ENCODE measurements around the gene CMTM6.
"Not testable (repeated sequence)": the region's sequence is repeated elsewhere in the genome, so short reads cannot be mapped to it uniquely, and the experiment has no call there.

The CMTM6 gene

GRCh38 chr3:32443478-32443877 is 59.2 kb downstream of the CMTM6 start:
- DNase-seq (ENCODE audit: low spot score), result no peak

DNA sequence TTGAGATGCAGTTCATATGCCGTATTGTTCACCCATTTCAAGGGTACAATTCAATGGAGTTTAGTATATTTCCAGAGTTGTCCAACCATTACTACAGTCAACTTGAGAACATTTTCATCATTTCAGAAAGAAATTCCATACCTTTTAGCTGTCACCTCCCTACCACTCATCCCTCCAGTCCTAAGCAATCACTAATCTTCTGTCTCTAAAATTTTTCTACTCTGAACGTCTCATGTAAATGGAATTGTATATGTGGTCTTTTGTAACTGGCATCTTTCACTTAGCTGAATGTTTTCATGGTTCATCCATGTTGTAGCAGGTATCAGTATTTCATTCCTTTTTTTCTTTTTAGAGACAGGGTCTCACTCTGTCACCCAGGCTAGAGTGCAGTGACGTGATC is 59.9 kb downstream of the CMTM6 start:
- DNase-seq (ENCODE audit: low spot score), result no peak

GRCh38 chr3:32440611-32441350 is 61.9 kb downstream of the CMTM6 start:
- no peak for DNase-seq (ENCODE audit: low spot score)

- not testable (repeated sequence) for DNase-seq (ENCODE audit: low spot score)
Measured at GRCh38 chr3:32439421-32439820, 63.2 kb downstream of the CMTM6 start.

DNA sequence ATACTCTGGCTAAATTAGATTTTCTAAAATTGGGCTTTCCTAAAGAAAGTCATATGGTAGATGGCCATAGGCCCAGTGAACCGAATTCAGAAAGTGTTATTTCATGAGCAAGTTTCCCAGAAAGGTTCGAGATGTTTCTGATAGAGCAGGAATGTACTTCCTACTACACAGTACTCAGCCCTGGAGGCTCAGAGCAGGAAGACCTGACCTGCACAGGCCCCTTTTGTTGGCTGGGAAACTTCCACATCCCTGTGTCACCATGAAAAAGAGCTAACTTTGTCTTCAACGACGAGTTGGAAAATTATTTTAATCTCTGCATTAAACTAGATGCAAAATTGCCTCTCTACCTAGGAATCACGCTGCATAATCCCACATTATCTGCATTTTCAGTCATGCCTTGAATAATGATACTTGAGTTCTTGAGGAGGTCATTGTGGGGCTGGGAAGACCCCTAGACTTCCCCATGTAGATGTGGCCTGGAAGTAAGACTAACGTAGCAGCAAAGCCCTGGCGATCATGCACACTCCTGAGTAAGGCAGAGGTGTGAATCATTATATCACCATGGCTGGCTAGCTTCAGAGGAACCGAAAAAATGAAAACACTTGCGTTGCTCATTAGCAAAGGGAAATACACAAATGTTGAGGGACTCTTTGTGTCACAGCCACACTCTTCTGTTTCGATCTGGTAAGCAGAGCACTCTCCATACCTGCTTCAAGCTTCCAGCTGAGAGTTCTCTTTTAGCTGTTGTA is 63.9 kb downstream of the CMTM6 start:
- no peak for DNase-seq (ENCODE audit: low spot score)

DNA sequence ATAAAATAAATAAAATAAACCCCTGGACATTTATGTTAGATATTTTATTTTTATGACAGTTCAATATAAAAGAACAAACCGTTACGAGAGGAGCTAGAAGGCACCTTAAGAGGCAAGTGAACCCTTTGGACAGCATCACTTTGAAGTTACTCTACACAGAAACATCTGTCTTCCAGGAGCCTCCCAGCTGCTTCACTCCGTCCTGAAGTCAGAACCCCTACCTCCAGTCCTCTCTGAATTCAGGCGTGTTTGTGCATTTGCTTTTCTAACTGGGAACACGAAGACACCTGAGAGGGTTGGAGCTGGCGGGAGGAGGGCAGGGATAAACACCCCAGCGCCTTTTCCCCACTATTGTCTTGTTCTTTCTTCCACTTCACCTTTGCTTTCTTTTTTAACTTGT is 64.8 kb downstream of the CMTM6 start:
- no peak for DNase-seq (ENCODE audit: low spot score)

DNA sequence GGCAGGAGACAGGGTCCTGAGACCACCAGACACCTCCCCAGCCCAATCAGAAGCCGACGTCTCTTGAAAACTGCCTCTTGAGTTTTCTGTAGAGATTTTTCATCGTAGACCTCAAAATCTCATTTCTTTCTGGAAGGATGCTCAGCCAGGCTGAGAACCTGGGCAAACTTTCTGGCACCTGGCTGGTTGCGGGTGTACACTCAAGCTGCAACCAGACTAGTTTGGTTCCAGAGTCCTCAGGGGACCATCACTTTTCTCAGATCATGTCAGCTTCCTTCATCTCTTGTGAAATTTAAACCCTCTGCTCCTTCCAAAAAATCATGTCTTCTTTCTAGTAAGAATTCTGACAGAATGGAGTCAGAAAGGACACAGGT is 65.8 kb downstream of the CMTM6 start:
- DNase-seq (ENCODE audit: low spot score), result no peak

GRCh38 chr3:32435911-32436815 is 66.5 kb downstream of the CMTM6 start:
- DNase-seq (ENCODE audit: low spot score), result no peak

- DNase-seq (ENCODE audit: low spot score), result no peak
Measured at GRCh38 chr3:32434206-32434605, 68.4 kb downstream of the CMTM6 start.

DNA sequence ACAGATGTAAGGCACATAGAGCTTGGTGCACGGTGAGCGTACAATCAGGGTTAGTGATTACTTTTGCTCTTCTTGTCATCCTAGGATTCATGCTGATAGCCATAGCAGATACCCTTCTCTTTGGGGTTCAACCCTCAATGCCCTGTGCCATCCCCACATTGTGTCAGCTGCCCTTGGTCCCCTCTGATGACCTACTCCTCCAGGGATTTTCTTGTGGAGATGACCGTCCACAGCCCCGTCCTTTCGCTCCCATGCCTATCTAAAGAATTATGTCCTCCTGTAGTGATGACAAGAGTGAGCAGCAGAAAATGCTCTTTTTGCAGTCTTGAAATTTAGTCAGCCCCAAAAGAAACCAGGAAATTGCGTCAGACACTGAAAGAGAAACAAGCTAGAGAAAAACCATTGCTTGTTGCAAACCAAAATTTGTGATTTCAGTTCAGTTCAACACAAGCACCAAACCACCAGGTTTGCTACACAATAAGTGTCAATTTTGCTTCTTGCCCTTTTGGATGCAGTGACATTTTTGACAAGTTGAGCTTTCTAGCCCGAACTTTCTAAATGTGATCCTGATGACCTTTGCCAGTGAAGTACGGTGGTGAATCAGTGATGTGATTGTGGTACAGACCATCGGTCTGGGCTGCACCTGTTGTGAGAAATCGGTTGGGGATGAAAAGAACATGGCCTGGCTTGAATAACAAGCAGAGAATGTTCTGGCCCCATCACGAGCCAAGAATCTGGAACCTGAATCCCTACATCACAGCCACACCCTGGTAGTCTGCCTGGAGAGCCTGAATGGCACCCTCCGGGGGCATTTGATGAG is 69.7 kb downstream of the CMTM6 start:
- DNase-seq (ENCODE audit: low spot score), result no peak

GRCh38 chr3:32432045-32432710 is 70.5 kb downstream of the CMTM6 start:
- DNase-seq (ENCODE audit: low spot score), result no peak

DNA sequence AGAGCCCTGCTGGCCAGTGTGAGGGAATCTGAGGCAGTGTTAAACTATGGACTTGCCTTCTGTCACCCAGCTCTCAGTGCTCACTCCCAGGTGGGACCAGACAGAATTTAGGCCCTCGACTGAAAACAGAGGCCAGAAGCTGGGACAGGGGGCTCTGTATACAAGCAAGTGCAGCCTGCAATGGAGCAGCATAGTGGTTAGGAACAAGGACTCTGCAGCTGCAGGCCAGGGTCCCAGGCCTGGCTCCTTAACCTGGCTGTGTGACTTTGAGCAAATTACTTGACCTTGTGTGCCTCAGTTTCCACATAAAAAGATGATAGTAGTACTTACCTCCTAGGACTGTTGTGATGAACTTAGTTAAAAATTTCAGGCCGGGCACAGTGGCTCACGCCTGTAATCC is 71.2 kb downstream of the CMTM6 start:
- no peak for DNase-seq (ENCODE audit: low spot score)

All from HuH-7 (cell line).